ENCODE results near the gene C10orf143. TPM values are rescaled to one million over a fixed set of nuclear protein-coding genes. Genes with fewer than 3 reads are reported as not detected.

C10orf143 gene
- polyA plus RNA-seq, 1 donor (not counting 4 experiments of a cell fraction or from before 2014, with no cell fraction given): 1.4 TPM

DNA sequence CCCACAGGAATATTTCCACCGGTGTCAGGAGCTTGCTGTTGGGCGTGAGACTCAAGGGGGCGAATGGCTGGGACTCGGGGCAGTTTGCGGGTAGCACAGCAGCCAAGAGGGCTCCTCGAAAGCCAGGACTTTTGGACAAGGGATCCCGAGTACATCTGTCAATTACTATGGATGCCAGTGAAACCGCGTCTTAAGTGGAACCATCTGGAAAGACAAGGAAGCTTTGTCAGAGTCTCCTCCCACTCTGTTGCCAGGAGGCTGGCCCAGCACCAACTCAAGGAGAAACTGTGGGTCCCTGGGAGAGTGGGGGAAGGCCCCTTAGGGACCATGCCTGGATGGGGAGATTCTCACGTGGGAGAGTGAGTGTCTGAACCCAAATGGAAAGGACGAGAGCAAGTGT lies 57.1 kb downstream of the C10orf143 start:
- TF ChIP-seq, protein P1, sequence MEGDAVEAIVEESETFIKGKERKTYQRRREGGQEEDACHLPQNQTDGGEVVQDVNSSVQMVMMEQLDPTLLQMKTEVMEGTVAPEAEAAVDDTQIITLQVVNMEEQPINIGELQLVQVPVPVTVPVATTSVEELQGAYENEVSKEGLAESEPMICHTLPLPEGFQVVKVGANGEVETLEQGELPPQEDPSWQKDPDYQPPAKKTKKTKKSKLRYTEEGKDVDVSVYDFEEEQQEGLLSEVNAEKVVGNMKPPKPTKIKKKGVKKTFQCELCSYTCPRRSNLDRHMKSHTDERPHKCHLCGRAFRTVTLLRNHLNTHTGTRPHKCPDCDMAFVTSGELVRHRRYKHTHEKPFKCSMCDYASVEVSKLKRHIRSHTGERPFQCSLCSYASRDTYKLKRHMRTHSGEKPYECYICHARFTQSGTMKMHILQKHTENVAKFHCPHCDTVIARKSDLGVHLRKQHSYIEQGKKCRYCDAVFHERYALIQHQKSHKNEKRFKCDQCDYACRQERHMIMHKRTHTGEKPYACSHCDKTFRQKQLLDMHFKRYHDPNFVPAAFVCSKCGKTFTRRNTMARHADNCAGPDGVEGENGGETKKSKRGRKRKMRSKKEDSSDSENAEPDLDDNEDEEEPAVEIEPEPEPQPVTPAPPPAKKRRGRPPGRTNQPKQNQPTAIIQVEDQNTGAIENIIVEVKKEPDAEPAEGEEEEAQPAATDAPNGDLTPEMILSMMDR (optimal IDR thresholded peaks at IDR 0.05 in 1 of 3, IDR thresholded peaks at IDR 0.05 in 1 of 3, conservative IDR thresholded peaks at IDR 0.05 in 1 of 3; ENCODE audit: extremely low read depth in 1 of 3, insufficient read depth in 2 of 3, low read length in 3 of 3): no peak
- no peak for TF ChIP-seq EZH2 (IDR thresholded peaks at IDR 0.05; ENCODE audit: low read length)
- Histone ChIP-seq H3K9me3 (ENCODE audit: control insufficient read depth, low read depth, low read length) (peaks cover 2% of the 10 kb centered on the region), H4K20me1 (ENCODE audit: control insufficient read depth, extremely low read depth, insufficient read depth, low read length) (no peaks in the 10 kb centered on the region), H3K27me3 (ENCODE audit: control insufficient read depth, extremely low read depth, insufficient read depth, low read length) (no peaks in the 10 kb centered on the region), H3K9ac (ENCODE audit: control insufficient read depth, extremely low read depth, insufficient read depth, low read length) (no peak overlapping the region), H3K4me1 (ENCODE audit: control insufficient read depth, extremely low read depth, insufficient read depth, low read length) (no peaks in the 10 kb centered on the region), H3K27ac (ENCODE audit: control insufficient read depth, insufficient read depth, low read length) (no peak overlapping the region), H3K79me2 (ENCODE audit: control insufficient read depth, insufficient read depth, low read length) (no peaks in the 10 kb centered on the region), H3K4me2 (ENCODE audit: control insufficient read depth, extremely low read depth, insufficient read depth, low read depth, low read length) (no peak overlapping the region), H2AFZ (ENCODE audit: control insufficient read depth, low read length) (no peak overlapping the region), H3K9me1 (ENCODE audit: control insufficient read depth, extremely low read depth, insufficient read depth, low read length) (no peaks in the 10 kb centered on the region), H3K36me3 (ENCODE audit: control insufficient read depth in 2 of 2, extremely low read depth in 1 of 2, insufficient read depth in 2 of 2, low read length in 2 of 2) (no peaks in the 10 kb centered on the region), H3K4me3 (ENCODE audit: control insufficient read depth in 2 of 3, extremely low read depth in 1 of 3, insufficient read depth in 2 of 3, low read depth in 1 of 3, low read length in 3 of 3) (no peak overlapping the region)
- dilution Hi-C loops (cut with MboI; ENCODE audit: extremely low pct_ligation_motif_present, low sequenced_read_pairs): no loop called here
- FAIRE-seq (no peak), DNase-seq (ENCODE audit: low read depth, low spot score) (no peak)

DNA sequence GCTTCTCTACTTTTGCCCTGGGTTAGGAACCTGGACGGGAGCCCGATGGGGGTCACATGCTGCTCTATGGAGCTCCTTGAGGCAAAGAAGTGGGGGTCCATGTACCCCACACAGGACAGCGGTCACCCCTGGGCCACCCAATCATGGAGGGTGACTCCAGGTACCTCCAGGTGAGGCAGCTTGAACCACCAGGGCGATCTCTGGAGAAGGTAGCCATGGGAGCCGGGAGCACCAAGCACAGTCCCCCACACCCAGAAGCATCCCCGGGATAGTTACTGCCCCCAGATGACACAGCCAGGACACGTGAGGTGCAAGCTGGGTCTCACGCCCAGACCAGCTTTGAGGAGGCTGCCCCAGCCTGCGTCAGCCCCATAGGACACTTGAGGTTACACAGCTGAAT lies 58.4 kb downstream of the C10orf143 start:
- Histone ChIP-seq H3K79me2 (ENCODE audit: control insufficient read depth, insufficient read depth, low read length) (no peaks in the 10 kb centered on the region), H3K27me3 (ENCODE audit: control insufficient read depth, extremely low read depth, insufficient read depth, low read length) (no peaks in the 10 kb centered on the region), H3K9me1 (ENCODE audit: control insufficient read depth, extremely low read depth, insufficient read depth, low read length) (no peaks in the 10 kb centered on the region), H3K9me3 (ENCODE audit: control insufficient read depth, low read depth, low read length) (peaks cover 2% of the 10 kb centered on the region), H3K9ac (ENCODE audit: control insufficient read depth, extremely low read depth, insufficient read depth, low read length) (no peak overlapping the region), H3K27ac (ENCODE audit: control insufficient read depth, insufficient read depth, low read length) (no peak overlapping the region), H2AFZ (ENCODE audit: control insufficient read depth, low read length) (no peak overlapping the region), H3K36me3 (ENCODE audit: control insufficient read depth in 2 of 2, extremely low read depth in 1 of 2, insufficient read depth in 2 of 2, low read length in 2 of 2) (no peaks in the 10 kb centered on the region), H4K20me1 (ENCODE audit: control insufficient read depth, extremely low read depth, insufficient read depth, low read length) (no peaks in the 10 kb centered on the region), H3K4me3 (ENCODE audit: control insufficient read depth in 2 of 3, extremely low read depth in 1 of 3, insufficient read depth in 2 of 3, low read depth in 1 of 3, low read length in 3 of 3) (no peak overlapping the region), H3K4me2 (ENCODE audit: control insufficient read depth, extremely low read depth, insufficient read depth, low read depth, low read length) (no peak overlapping the region), H3K4me1 (ENCODE audit: control insufficient read depth, extremely low read depth, insufficient read depth, low read length) (no peaks in the 10 kb centered on the region)
- DNase-seq (ENCODE audit: low read depth, low spot score) (no peak), FAIRE-seq (no peak)
- dilution Hi-C loops (cut with MboI; ENCODE audit: extremely low pct_ligation_motif_present, low sequenced_read_pairs): no loop called here
- TF ChIP-seq, protein P1 (optimal IDR thresholded peaks at IDR 0.05 in 1 of 3, IDR thresholded peaks at IDR 0.05 in 1 of 3, conservative IDR thresholded peaks at IDR 0.05 in 1 of 3; ENCODE audit: extremely low read depth in 1 of 3, insufficient read depth in 2 of 3, low read length in 3 of 3): no peak
- no peak for TF ChIP-seq EZH2 (IDR thresholded peaks at IDR 0.05; ENCODE audit: low read length)
